AML-193 (cell line): ENCODE data around the gene VRK1.

Experiments used
- DNase-seq, 2 experiments: peaks; one replicate each; lab custom pipeline; 2025; lab: John Stamatoyannopoulos, UW

Gene VRK1

GRCh38 chr14:96792003-96792402 lies 5.2 kb upstream of the VRK1 start:
- DNase-seq: no peak

GRCh38 chr14:96792591-96792990 lies 4.6 kb upstream of the VRK1 start:
- no peak for DNase-seq

- DNase-seq: no peak
Measured at GRCh38 chr14:96793547-96793946, 3.6 kb upstream of the VRK1 start.

- no peak for DNase-seq
Measured at GRCh38 chr14:96795109-96795828, 1.9 kb upstream of the VRK1 start.

- peak; percentile 42 to 47 for DNase-seq
Measured at GRCh38 chr14:96797582-96798349, 584 bp downstream of the VRK1 start.

GRCh38 chr14:96798956-96799355 lies 1.8 kb downstream of the VRK1 start:
- DNase-seq: no peak

GRCh38 chr14:96799489-96800054 lies 2.4 kb downstream of the VRK1 start:
- DNase-seq: no peak

- no peak for DNase-seq
Measured at GRCh38 chr14:96801931-96802330, 4.7 kb downstream of the VRK1 start.

GRCh38 chr14:96802963-96803362 lies 5.8 kb downstream of the VRK1 start:
- DNase-seq: no peak

- DNase-seq: no peak
Measured at GRCh38 chr14:96803958-96804357, 6.8 kb downstream of the VRK1 start.

- no peak for DNase-seq
Measured at GRCh38 chr14:96804895-96805294, 7.7 kb downstream of the VRK1 start.

- DNase-seq: no peak
Measured at GRCh38 chr14:96805956-96806355, 8.8 kb downstream of the VRK1 start.

GRCh38 chr14:96806836-96807235 lies 9.7 kb downstream of the VRK1 start:
- peak; percentile 11 to 21 for DNase-seq

GRCh38 chr14:96808619-96809406 lies 11.6 kb downstream of the VRK1 start:
- DNase-seq: no peak

- DNase-seq: no peak
Measured at GRCh38 chr14:96811265-96811664, 14.1 kb downstream of the VRK1 start.

- DNase-seq: no peak
Measured at GRCh38 chr14:96811985-96812667, 14.9 kb downstream of the VRK1 start.

- DNase-seq: peak; percentile 23 to 31
Measured at GRCh38 chr14:96816281-96816680, 19.1 kb downstream of the VRK1 start.

GRCh38 chr14:96817750-96818666 lies 20.8 kb downstream of the VRK1 start:
- DNase-seq: no peak

- no peak for DNase-seq
Measured at GRCh38 chr14:96821501-96821900, 24.3 kb downstream of the VRK1 start.

GRCh38 chr14:96823652-96824051 lies 26.5 kb downstream of the VRK1 start:
- DNase-seq: no peak

- DNase-seq: no peak
Measured at GRCh38 chr14:96824283-96824682, 27.1 kb downstream of the VRK1 start.
